KOPT-K1 (cell line): ENCODE measurements around the gene FREM2.

Source experiments
- H3K27ac ChIP-seq: fragments of 200-600 bp; sonication (generic); 2 replicates; pipeline ENCODE4 v1.5.1; 2016; ENCODE audit warnings: antibody characterized with exemption, mild to moderate bottlenecking, low read depth, low read length; ENCODE audit not compliant: poor library complexity, severe bottlenecking
- H3K36me3 ChIP-seq: fragments of 200-600 bp; sonication (generic); 2 replicates; pipeline ENCODE4 v1.5.1; 2017; ENCODE audit warnings: antibody characterized with exemption, mild to moderate bottlenecking, low read length, moderate library complexity; ENCODE audit not compliant: insufficient read depth
- H3K9me3 ChIP-seq: fragments of 200-600 bp; sonication (generic); 2 replicates; pipeline ENCODE4 v1.5.1; 2017; ENCODE audit warnings: antibody characterized with exemption, low read length, mild to moderate bottlenecking; ENCODE audit not compliant: insufficient read depth, poor library complexity, severe bottlenecking

Gene FREM2, protein sequence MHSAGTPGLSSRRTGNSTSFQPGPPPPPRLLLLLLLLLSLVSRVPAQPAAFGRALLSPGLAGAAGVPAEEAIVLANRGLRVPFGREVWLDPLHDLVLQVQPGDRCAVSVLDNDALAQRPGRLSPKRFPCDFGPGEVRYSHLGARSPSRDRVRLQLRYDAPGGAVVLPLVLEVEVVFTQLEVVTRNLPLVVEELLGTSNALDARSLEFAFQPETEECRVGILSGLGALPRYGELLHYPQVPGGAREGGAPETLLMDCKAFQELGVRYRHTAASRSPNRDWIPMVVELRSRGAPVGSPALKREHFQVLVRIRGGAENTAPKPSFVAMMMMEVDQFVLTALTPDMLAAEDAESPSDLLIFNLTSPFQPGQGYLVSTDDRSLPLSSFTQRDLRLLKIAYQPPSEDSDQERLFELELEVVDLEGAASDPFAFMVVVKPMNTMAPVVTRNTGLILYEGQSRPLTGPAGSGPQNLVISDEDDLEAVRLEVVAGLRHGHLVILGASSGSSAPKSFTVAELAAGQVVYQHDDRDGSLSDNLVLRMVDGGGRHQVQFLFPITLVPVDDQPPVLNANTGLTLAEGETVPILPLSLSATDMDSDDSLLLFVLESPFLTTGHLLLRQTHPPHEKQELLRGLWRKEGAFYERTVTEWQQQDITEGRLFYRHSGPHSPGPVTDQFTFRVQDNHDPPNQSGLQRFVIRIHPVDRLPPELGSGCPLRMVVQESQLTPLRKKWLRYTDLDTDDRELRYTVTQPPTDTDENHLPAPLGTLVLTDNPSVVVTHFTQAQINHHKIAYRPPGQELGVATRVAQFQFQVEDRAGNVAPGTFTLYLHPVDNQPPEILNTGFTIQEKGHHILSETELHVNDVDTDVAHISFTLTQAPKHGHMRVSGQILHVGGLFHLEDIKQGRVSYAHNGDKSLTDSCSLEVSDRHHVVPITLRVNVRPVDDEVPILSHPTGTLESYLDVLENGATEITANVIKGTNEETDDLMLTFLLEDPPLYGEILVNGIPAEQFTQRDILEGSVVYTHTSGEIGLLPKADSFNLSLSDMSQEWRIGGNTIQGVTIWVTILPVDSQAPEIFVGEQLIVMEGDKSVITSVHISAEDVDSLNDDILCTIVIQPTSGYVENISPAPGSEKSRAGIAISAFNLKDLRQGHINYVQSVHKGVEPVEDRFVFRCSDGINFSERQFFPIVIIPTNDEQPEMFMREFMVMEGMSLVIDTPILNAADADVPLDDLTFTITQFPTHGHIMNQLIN (N-terminal part only)

DNA sequence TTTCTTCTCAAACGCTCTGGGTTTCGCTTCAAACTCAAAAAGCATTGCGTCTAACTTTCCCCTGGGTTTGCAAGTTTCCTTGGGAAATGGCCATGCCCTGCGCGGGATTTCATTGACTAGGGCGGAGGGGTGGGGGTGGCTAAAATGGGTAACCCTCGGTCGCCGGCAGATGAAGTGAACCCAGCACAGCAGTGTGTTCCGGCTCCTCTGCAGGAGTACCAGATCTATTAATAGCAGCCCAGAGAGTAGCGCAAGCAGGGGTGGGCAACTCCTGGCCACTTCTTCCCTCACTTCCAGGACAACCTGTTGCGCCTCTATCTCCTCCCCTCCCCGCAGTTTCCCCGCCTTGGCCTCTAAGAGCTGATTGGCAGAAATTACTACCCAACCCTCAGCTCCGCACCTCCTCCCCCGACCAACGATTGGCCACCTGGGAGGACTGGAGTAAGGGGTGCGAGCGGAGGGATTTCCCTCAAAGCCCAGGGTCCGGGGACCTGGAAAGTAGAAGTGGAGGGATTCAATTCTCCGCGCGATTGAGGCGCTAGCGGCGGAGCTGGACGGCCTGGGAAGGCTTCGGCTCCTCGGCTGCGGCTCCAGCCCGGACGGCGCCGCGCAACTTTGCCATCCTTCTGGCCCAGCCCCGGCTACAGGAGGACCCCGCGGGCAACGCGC is at the start of gene FREM2:
FREM2 (plus strand) TSS at position 501 of the 669 bp plus-strand sequence. CDS start 268 bp downstream, outside the sequence.
- H3K9me3 ChIP-seq: peaks cover 8% of the 10 kb centered on the region
- no peaks in the 10 kb centered on the region for H3K36me3 ChIP-seq
- H3K27ac ChIP-seq: no peak within 1 kb of the TSS

- Histone ChIP-seq H3K9me3 (no peaks in the 10 kb centered on the region), H3K36me3 (no peaks in the 10 kb centered on the region), H3K27ac (no peak overlapping the region)
These were observed 49.3 kb upstream of the FREM2 start for GRCh38 chr13:38637576-38637975.

GRCh38 chr13:38641164-38641948 is 45.5 kb upstream of the FREM2 start:
- no peak overlapping the region for H3K27ac ChIP-seq
- no peaks in the 10 kb centered on the region for H3K36me3 ChIP-seq
- H3K9me3 ChIP-seq: no peaks in the 10 kb centered on the region

DNA sequence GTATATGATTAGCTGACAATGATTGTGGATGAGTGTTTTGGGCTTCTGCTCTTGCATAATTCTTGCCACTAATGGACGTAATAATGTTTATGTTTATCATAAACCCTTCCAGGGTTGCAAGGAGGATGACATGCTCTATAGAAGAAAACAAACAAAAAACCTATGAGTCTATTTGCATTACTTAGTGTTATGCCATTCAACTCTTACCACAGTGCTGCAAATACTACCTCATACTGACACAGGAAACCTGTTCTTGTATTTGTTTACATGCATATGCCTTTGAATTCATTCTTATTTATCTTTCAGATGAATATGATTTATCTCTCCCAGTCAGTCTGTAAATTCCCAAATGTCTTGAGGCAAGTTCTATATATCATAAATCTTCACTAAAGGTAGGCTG is 39.6 kb upstream of the FREM2 start:
- H3K27ac ChIP-seq: no peak overlapping the region
- H3K9me3 ChIP-seq: no peaks in the 10 kb centered on the region
- H3K36me3 ChIP-seq: no peaks in the 10 kb centered on the region

- Histone ChIP-seq H3K9me3 (no peaks in the 10 kb centered on the region), H3K36me3 (no peaks in the 10 kb centered on the region), H3K27ac (no peak overlapping the region)
These were observed 38.0 kb upstream of the FREM2 start for GRCh38 chr13:38648912-38649311.

- H3K36me3 ChIP-seq: no peaks in the 10 kb centered on the region
- H3K9me3 ChIP-seq: no peaks in the 10 kb centered on the region
- no peak overlapping the region for H3K27ac ChIP-seq
These were observed 30.2 kb upstream of the FREM2 start for GRCh38 chr13:38656699-38657098.

DNA sequence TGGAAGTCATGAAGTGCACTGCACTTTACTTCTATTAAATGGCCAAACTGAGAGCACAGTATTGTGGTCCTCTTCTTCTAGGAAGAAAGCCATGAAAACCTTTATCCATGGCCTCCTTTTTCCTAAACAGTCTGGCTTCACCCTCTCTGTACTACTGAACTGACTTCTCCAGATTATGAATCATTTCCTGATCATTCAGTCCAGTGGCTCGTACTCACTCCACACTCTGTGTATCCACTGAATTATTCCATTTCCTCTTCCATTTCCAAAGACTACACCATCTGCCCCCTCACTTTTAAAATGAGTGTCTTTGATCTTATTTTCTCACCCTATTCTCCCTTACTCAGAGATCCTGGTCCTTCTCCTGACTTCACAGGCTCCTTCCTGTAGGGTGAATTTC is 29.7 kb upstream of the FREM2 start:
- Histone ChIP-seq H3K36me3 (no peaks in the 10 kb centered on the region), H3K27ac (no peak overlapping the region), H3K9me3 (no peaks in the 10 kb centered on the region)

DNA sequence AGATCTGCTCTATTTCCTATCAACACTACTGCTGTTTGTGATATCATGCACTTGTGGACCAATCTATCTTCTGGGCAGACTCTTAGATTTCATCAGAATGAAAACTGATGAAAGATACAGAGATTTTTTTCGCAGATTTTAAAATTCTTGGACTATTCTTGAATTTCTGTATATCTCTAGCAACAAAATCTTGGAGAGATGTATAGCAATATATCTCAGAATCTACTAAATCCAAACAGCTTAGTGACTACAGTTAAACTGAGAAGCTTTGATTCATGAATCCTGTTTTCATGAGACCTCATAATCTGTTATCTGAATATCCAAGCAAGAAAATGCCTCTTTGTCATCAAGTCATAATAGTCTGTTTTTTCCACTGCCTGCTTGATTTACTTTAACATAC is 28.0 kb upstream of the FREM2 start:
- H3K27ac ChIP-seq: no peak overlapping the region
- H3K36me3 ChIP-seq: no peaks in the 10 kb centered on the region
- no peaks in the 10 kb centered on the region for H3K9me3 ChIP-seq

- no peak overlapping the region for H3K27ac ChIP-seq
- no peaks in the 10 kb centered on the region for H3K9me3 ChIP-seq
- H3K36me3 ChIP-seq: no peaks in the 10 kb centered on the region
These were observed 25.7 kb upstream of the FREM2 start for GRCh38 chr13:38661010-38661675.

DNA sequence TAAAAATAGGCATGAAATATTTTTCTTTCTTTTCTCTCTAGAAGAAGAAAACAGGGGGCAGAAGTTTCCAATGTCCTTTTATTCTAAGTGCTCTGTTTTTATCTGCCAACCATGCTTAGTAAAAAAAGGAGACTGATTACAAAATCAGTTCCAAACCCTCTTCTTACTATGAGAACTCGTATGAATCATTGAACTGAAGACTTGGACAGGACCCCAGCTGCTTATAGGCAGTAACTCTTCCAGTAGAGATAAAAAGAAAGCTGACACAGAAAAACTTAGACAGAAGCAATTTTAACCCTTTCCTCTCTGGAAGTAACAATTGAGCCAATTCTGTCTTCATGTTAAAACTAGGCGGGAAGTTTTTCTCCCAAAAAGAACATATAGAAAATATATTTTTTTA is 24.5 kb upstream of the FREM2 start:
- no peaks in the 10 kb centered on the region for H3K36me3 ChIP-seq
- no peaks in the 10 kb centered on the region for H3K9me3 ChIP-seq
- H3K27ac ChIP-seq: no peak overlapping the region

DNA sequence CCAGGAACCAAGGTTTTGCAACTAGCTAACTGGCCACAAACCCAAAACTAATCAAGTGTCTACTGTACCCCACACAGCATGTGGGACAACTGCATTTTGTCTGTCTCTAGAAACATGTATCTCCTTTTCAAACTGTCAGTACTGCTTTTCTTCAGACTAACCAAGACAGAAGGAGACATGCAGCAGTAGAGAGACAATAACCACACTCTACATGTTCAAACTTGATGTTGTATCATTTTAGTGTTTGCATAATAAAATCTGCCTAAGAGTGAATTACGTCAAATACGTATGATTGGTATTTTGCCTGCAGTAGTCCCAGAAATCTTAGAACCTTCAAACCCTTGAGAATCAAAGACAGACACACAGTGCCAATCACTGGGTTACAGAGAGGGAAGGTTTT is 22.0 kb upstream of the FREM2 start:
- H3K27ac ChIP-seq: no peak overlapping the region
- no peaks in the 10 kb centered on the region for H3K9me3 ChIP-seq
- no peaks in the 10 kb centered on the region for H3K36me3 ChIP-seq

GRCh38 chr13:38667526-38668109 is 19.3 kb upstream of the FREM2 start:
- no peak overlapping the region for H3K27ac ChIP-seq
- H3K36me3 ChIP-seq: no peaks in the 10 kb centered on the region
- no peaks in the 10 kb centered on the region for H3K9me3 ChIP-seq

GRCh38 chr13:38669234-38669964 is 17.5 kb upstream of the FREM2 start:
- H3K9me3 ChIP-seq: no peaks in the 10 kb centered on the region
- no peak overlapping the region for H3K27ac ChIP-seq

More at GRCh38 chr13:38669234-38669964, 17.5 kb upstream of the FREM2 start:
- H3K36me3 ChIP-seq: no peaks in the 10 kb centered on the region
